Fibroblast of pulmonary artery (primary cell): ENCODE measurements around the gene KIDINS220.
"Not testable (repeated sequence)": the region's sequence is repeated elsewhere in the genome, so short reads cannot be mapped to it uniquely, and the experiment has no call there.

Experiments
- DNase-seq: peaks from one replicate; pipeline ENCODE4 v3.0.0-alpha.2; 2010; ENCODE audit warnings: low read depth
- H3K4me3 ChIP-seq: replicated peaks from 2 replicates; pipeline ENCODE4 v1.5.1; 2011; ENCODE audit warnings: low read depth, mild to moderate bottlenecking, control low read depth, low read length, moderate library complexity
- TF ChIP-seq, protein P1 (sequence below): IDR thresholded peaks from 2 replicates; pipeline ENCODE4 v1.5.1; 2011; ENCODE audit warnings: mild to moderate bottlenecking, control low read depth, low read length, inconsistent platforms; ENCODE audit errors: missing control alignments

KIDINS220 gene

DNA sequence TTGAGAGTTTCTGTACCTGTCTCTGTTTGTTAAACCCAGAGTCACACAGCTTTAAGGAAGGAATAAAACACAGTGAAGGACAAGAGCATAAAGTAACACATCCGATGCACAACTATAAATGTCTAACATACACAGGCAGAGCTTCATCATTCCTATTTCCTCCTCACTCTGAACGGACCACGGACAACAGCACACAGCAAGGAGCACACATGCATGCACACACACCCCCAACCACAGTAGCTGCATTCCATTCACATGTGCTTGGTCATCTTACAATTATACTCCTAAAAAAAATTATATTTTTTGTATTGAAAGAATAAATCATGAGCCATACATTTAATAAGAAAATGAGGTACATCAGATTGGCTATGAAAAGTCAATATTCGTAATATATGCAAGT lies 97.3 kb downstream of the KIDINS220 start:
- no peak overlapping the region for H3K4me3 ChIP-seq
- TF ChIP-seq, protein P1, sequence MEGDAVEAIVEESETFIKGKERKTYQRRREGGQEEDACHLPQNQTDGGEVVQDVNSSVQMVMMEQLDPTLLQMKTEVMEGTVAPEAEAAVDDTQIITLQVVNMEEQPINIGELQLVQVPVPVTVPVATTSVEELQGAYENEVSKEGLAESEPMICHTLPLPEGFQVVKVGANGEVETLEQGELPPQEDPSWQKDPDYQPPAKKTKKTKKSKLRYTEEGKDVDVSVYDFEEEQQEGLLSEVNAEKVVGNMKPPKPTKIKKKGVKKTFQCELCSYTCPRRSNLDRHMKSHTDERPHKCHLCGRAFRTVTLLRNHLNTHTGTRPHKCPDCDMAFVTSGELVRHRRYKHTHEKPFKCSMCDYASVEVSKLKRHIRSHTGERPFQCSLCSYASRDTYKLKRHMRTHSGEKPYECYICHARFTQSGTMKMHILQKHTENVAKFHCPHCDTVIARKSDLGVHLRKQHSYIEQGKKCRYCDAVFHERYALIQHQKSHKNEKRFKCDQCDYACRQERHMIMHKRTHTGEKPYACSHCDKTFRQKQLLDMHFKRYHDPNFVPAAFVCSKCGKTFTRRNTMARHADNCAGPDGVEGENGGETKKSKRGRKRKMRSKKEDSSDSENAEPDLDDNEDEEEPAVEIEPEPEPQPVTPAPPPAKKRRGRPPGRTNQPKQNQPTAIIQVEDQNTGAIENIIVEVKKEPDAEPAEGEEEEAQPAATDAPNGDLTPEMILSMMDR, result no peak
- DNase-seq, result no peak

DNA sequence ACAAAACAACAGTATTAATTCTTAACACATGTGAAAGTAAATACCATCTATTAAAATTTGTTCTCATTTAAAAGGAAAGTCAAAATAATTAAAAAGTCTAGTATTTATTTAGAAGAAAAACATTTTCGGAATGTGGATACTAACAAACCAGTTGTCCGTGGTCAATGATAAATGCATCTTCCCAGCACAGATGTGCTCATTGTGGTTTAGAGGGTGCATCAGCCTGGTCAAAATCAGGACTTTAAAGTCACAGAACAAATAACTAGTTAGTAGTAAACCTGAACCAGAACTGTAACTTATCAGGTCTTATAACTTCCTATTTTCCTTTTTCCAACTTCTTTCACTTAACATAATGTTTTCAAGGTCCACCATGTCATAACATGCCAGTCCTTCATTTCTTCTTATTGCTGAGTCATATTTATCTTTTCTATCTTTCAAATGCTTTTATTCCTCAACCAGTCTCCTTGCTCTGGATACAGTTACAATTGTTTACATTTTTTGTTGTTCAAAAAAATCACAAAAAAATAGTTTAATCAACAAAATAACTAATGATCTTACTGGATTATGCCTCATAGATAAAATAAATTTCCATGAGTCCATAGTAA lies 99.7 kb downstream of the KIDINS220 start:
- no peak overlapping the region for H3K4me3 ChIP-seq
- TF ChIP-seq, protein P1, result no peak
- no peak for DNase-seq

DNA sequence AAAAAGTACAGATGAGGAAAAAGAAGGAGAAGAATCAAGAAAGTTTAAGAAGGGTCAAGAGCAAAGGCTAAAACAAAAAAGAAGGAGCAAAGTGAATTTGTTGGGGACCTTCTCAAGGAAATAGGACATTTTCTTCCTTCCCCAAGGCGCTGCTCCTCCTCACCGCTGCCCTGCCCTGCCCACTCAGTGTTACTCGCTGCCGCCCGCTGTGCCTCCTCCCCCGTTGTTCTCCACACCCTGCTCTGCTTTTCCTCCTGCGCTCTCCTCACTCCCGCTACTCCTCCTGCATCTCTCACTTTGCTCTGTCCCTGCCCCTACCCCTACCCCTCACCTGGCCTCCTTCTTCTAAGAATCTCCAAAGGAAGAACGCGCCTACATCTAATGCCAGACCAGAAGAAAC lies 104.8 kb downstream of the KIDINS220 start:
- H3K4me3 ChIP-seq, result no peak overlapping the region
- no peak for DNase-seq
- TF ChIP-seq, protein P1, result no peak

DNA sequence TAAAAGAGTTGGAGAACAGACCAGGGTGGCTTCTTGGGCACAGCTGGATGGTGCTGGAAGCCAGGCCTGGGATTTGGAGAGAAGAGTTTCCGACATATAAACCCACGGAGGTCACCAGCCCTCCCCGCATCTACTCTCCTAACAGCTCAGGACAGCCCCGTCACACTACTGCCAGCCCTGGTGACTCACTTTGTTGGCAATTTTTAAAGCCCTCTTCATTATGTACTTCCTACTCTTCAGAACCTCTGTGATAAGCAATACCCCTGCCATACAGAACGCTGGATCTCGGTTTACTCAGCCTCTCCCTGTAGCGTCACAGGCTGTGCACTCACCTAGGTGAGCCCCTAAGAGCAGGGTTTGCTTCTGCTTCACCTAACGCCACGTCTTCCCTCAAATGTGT lies 107.5 kb downstream of the KIDINS220 start:
- no peak for DNase-seq
- H3K4me3 ChIP-seq, result no peak overlapping the region
- TF ChIP-seq, protein P1, result no peak

DNA sequence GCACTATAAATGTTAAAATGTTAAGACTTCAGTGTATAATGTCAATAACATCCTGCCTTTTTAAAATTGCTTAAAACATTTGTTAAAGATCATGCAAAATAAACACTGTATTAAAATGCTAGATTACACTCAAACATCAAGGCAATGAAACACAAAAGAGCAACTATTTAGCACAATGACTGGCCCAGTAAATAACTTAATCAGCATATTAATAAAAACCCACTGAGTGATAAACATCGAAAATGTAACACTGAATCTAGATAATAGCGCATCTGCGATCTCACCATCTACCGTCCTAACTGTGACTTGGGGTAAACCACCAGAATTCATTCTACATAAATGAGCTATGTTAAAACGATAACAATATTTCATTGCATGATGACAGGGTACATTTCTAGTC lies 108.3 kb downstream of the KIDINS220 start:
- not testable (repeated sequence) for H3K4me3 ChIP-seq, DNase-seq

DNA sequence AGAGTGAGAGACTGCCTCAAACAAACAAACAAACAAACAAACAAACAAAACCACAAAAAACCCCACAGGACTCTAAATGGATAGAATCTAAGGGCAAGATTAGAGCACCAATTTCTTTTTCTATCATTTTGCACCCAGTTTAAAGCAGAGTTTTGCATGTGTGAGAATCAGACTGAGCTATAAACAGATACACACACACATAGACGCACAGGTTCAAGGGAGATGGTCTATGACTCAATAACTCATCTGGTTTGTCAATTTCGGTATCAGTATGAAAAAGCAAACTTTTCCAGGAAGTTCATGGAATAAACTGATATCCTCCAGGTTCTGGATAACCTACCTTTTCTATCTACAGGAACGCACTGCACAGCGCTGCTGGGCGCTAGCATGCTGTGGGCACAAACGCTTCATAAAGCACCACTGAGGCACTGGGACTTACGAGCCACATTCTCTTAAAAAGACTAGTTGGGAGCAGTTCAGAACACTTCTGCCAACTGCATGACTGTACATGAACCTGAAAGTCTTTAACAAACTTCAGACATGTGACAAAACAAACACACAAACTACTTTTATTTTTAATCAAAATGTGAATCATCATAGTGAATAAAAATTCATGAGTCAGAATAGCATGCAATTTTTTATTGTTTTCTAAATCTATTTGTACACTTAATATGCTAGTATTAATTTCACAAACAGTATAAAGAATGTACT lies 109.0 kb downstream of the KIDINS220 start:
- TF ChIP-seq, protein P1, result no peak
- DNase-seq, result no peak
- no peak overlapping the region for H3K4me3 ChIP-seq

DNA sequence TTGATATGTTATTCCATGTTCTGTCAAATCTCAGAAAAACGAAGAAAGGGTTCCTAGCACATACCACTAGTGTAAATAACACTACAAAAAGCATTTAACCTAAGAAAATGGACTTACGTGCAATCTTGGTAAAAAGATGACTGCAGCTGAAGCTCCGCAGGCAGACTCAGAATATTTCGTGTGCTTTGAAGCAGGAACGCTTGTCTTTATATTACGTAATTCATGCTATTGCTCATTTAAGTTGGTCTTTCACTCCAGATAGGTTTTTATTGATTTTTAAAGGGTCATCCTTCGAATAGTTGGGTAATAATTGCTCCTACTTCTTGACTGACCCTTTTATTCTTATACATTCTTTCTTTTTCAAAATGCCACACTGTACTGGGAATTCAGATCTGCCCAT lies 111.6 kb downstream of the KIDINS220 start:
- DNase-seq, result no peak
- no peak overlapping the region for H3K4me3 ChIP-seq
- TF ChIP-seq, protein P1, result no peak
